ENCODE results near the gene PALM2AKAP2. TPM values are rescaled to one million over a fixed set of nuclear protein-coding genes. Genes with fewer than 3 reads are reported as not detected.

PALM2AKAP2 gene
- total RNA-seq, 6 experiments from 2014 or later = 20.1 to 35.1 (median 22.7) TPM

- TF ChIP-seq CTCF (IDR thresholded peaks at IDR 0.05) = no peak
- H3K9me3 Mint-ChIP-seq = no peaks in the 10 kb centered on the region
- H3K36me3 Mint-ChIP-seq (ENCODE audit: low read depth) = no peaks in the 10 kb centered on the region
- H3K27ac Mint-ChIP-seq = peak overlapping the region; percentile 76; the same call in 1 of the 2 replicates
- DNase-seq = peak; percentile 97
- peaks cover 46% of the 10 kb centered on the region for H3K4me1 Mint-ChIP-seq (ENCODE audit: low read depth)
- peaks cover 6% of the 10 kb centered on the region for H3K27me3 Mint-ChIP-seq (ENCODE audit: insufficient read depth)
- no peak overlapping the region for H3K4me3 Mint-ChIP-seq
These were observed 13.6 kb upstream of the PALM2AKAP2 start for GRCh38 chr9:109766351-109766750.

- Mint-ChIP-seq H3K4me3 (no peak overlapping the region), H3K4me1 (ENCODE audit: low read depth) (peaks cover 57% of the 10 kb centered on the region), H3K27ac (peak overlapping the region; percentile 2; the same call in 1 of the 2 replicates), H3K9me3 (no peaks in the 10 kb centered on the region), H3K36me3 (ENCODE audit: low read depth) (no peaks in the 10 kb centered on the region), H3K27me3 (ENCODE audit: insufficient read depth) (peaks cover 6% of the 10 kb centered on the region)
- TF ChIP-seq CTCF (IDR thresholded peaks at IDR 0.05) = no peak
- no peak for DNase-seq
These were observed 12.6 kb upstream of the PALM2AKAP2 start for GRCh38 chr9:109767404-109767803.

GRCh38 chr9:109767814-109768213, 12.2 kb upstream of the PALM2AKAP2 start:
- Mint-ChIP-seq H3K36me3 (ENCODE audit: low read depth) (no peaks in the 10 kb centered on the region), H3K27ac (peak overlapping the region; percentile 2; the same call in 1 of the 2 replicates), H3K4me1 (ENCODE audit: low read depth) (peaks cover 60% of the 10 kb centered on the region), H3K4me3 (no peak overlapping the region), H3K27me3 (ENCODE audit: insufficient read depth) (peaks cover 6% of the 10 kb centered on the region), H3K9me3 (no peaks in the 10 kb centered on the region)
- TF ChIP-seq CTCF (IDR thresholded peaks at IDR 0.05) = no peak
- no peak for DNase-seq

DNA sequence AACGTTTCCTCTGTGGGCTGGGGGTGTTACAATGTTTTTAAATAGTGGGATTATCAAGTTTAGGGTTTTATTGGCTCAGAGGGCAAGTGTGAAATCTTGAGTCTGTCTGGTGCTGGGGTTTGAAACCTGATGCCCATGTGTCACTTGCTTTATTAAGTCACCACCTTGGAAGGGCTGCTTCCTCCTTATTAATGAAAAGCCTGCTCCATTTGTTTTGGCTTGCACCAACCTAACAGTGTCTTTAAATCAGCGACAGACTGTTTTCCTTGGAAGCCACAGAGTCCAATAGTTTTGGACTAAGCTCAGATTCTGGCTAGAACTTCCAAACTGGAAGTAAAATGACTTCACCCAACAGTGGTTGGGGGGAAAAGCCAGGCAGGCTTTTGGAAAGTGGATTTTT, 10.7 kb upstream of the PALM2AKAP2 start:
- H3K4me1 Mint-ChIP-seq (ENCODE audit: low read depth) = peaks cover 60% of the 10 kb centered on the region
- peaks cover 3% of the 10 kb centered on the region for H3K27me3 Mint-ChIP-seq (ENCODE audit: insufficient read depth)

DNA sequence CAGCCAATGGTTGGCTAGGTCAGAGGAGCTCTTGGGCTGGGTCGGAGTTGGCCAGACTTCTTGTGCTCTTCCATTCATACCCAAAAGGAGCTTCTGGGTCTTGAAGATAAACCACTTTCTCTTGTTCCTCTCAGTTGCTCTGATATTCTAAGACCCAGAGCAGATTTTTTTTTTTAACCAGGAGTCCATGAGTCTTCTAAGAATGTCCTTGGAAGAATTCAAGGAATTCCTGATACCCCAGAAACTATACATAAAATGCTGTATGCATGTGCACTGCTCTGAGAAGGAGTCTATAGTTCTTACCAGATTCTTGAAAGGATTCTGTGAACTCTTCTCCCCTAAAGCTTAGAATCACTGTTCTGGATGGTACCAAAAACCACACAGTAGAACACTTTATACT, 9.9 kb upstream of the PALM2AKAP2 start:
- H3K36me3 Mint-ChIP-seq (ENCODE audit: low read depth) = no peaks in the 10 kb centered on the region
- H3K9me3 Mint-ChIP-seq = no peaks in the 10 kb centered on the region
- DNase-seq = no peak
- H3K27me3 Mint-ChIP-seq (ENCODE audit: insufficient read depth) = peaks cover 2% of the 10 kb centered on the region; the same call in 1 of the 2 replicates
- no peak for TF ChIP-seq CTCF (IDR thresholded peaks at IDR 0.05)
- no peak overlapping the region for H3K4me3 Mint-ChIP-seq
- no peak overlapping the region for H3K27ac Mint-ChIP-seq
- H3K4me1 Mint-ChIP-seq (ENCODE audit: low read depth) = peaks cover 64% of the 10 kb centered on the region

More for the DNA sequence above, 10.7 kb upstream of the PALM2AKAP2 start:
- no peak overlapping the region for H3K4me3 Mint-ChIP-seq
- H3K27ac Mint-ChIP-seq = peak overlapping the region; percentile 42; the same call in 1 of the 2 replicates
- H3K9me3 Mint-ChIP-seq = no peaks in the 10 kb centered on the region
- no peaks in the 10 kb centered on the region for H3K36me3 Mint-ChIP-seq (ENCODE audit: low read depth)
- TF ChIP-seq CTCF (IDR thresholded peaks at IDR 0.05) = no peak
- no peak for DNase-seq
